HEK293 (cell line): ENCODE measurements around the gene TM6SF1.
"Not testable (repeated sequence)": the region's sequence is repeated elsewhere in the genome, so short reads cannot be mapped to it uniquely, and the experiment has no call there.

ENCODE experiments used
- CTCF ChIA-PET: fragments of 350-600 bp; formaldehyde crosslinking; extraction: SDS; loops from one replicate; lab custom pipeline; 2021; ENCODE audit warnings: antibody characterized with exemption; lab: Yijun Ruan, JAX
- POLR2A ChIA-PET: fragments of 300-600 bp; formaldehyde crosslinking; extraction: SDS; loops from one replicate; lab custom pipeline; 2020; ENCODE audit warnings: antibody characterized with exemption, inconsistent platforms; lab: Yijun Ruan, JAX
- H3K27ac ChIP-seq: fragments of 200-500 bp; sonication (Bioruptor generic); 2 replicates; pipeline ENCODE4 v1.5.1; 2014; ENCODE audit warnings: low read depth, low read length, control low read depth, inconsistent platforms; ENCODE audit errors: extremely low read depth
- H3K36me3 ChIP-seq, 2 experiments: fragments of 200-500 bp in 1 of 2; sonication (Bioruptor generic) in 1 of 2; 1 replicate in 1 of 2; 2 replicates in 1 of 2; pipeline ENCODE4 v1.5.1; 2014 to 2017; ENCODE audit warnings: inconsistent platforms in 2 of 2, low read length in 2 of 2; ENCODE audit not compliant: control insufficient read depth in 2 of 2, insufficient read depth in 1 of 2
- H3K4me1 ChIP-seq: fragments of 200-500 bp; sonication (Bioruptor generic); 2 replicates; pipeline ENCODE4 v1.5.1; 2014; ENCODE audit warnings: mild to moderate bottlenecking, low read length, inconsistent platforms; ENCODE audit not compliant: control insufficient read depth, insufficient read depth
- H3K4me3 ChIP-seq: 2 replicates; pipeline ENCODE4 v1.5.1; 2011; ENCODE audit warnings: low read depth, mild to moderate bottlenecking, control low read depth, low read length, moderate library complexity
- H3K9me3 ChIP-seq: fragments of 200-500 bp; sonication (Bioruptor generic); 2 replicates; pipeline ENCODE4 v1.5.1; 2014; ENCODE audit warnings: low read depth, low read length, inconsistent platforms; ENCODE audit not compliant: control insufficient read depth, insufficient read depth
- FEZF1 ChIP-seq: fragments of 450-650 bp; formaldehyde crosslinking; IDR thresholded peaks from 2 replicates; pipeline ENCODE4 v1.5.1; 2016; ENCODE audit warnings: missing biosample characterization, missing genetic modification characterization
- PRDM6 ChIP-seq: fragments of 450-650 bp; formaldehyde crosslinking; IDR thresholded peaks from 2 replicates; pipeline ENCODE4 v1.5.1; 2017; ENCODE audit warnings: missing biosample characterization, missing genetic modification characterization
- SP2 ChIP-seq: fragments of 450-650 bp; formaldehyde crosslinking; IDR thresholded peaks from 2 replicates; pipeline ENCODE4 v1.5.1; 2016; ENCODE audit warnings: missing biosample characterization, missing genetic modification characterization
- ZBTB10 ChIP-seq: fragments of 450-650 bp; formaldehyde crosslinking; IDR thresholded peaks from 2 replicates; pipeline ENCODE4 v1.5.1; 2016; ENCODE audit warnings: missing biosample characterization, missing genetic modification characterization
- ZBTB44 ChIP-seq: fragments of 450-650 bp; IDR thresholded peaks from 2 replicates; pipeline ENCODE4 v1.5.1; 2018; ENCODE audit warnings: missing biosample characterization, mild to moderate bottlenecking, missing genetic modification characterization
- ZIC2 ChIP-seq: fragments of 450-650 bp; formaldehyde crosslinking; IDR thresholded peaks from 2 replicates; pipeline ENCODE4 v1.5.1; 2016; ENCODE audit warnings: missing biosample characterization, missing genetic modification characterization
- ZNF174 ChIP-seq: fragments of 450-650 bp; formaldehyde crosslinking; IDR thresholded peaks from 2 replicates; pipeline ENCODE4 v1.5.0; 2017; ENCODE audit warnings: missing biosample characterization, mild to moderate bottlenecking, missing genetic modification characterization
- ZNF239 ChIP-seq: fragments of 450-650 bp; formaldehyde crosslinking; IDR thresholded peaks from 2 replicates; pipeline ENCODE4 v1.5.1; 2016; ENCODE audit warnings: missing biosample characterization, missing genetic modification characterization
- ZNF580 ChIP-seq: fragments of 450-650 bp; formaldehyde crosslinking; IDR thresholded peaks from 2 replicates; pipeline ENCODE4 v1.5.1; 2016; ENCODE audit warnings: missing biosample characterization, missing genetic modification characterization
- ZNF629 ChIP-seq: fragments of 450-650 bp; formaldehyde crosslinking; IDR thresholded peaks from 2 replicates; pipeline ENCODE4 v1.5.1; 2017; ENCODE audit warnings: missing biosample characterization, missing genetic modification characterization
- ZNF76 ChIP-seq: fragments of 450-650 bp; formaldehyde crosslinking; IDR thresholded peaks from 2 replicates; pipeline ENCODE4; 2016; ENCODE audit warnings: low read depth, missing biosample characterization, missing genetic modification characterization, borderline replicate concordance

TM6SF1 gene

GRCh38 chr15:83069211-83069642, 38.2 kb upstream of the TM6SF1 start:
- CTCF ChIA-PET, result interaction anchor here (1.0 to 1.2 kb wide), 2 partner anchors 179 to 362 kb away, joined by 3 to 4 read pairs; no protein-coding TSS in a partner anchor
- H3K9me3 ChIP-seq, H3K4me3 ChIP-seq, H3K4me1 ChIP-seq, H3K36me3 ChIP-seq, H3K27ac ChIP-seq: not testable (repeated sequence)
- TF ChIP-seq SP2 (tag by site-specific recombination), result peak; percentile 72
- POLR2A ChIA-PET, result interaction anchor here (3.1 kb wide), 1 partner anchor 58 kb away, joined by 17 read pairs; the partner anchor contains the start of gene C15orf40

- CTCF ChIA-PET, result interaction anchor here (1.2 kb wide), 2 partner anchors 66 to 229 kb away, joined by 3 read pairs; partner anchors contain the start of gene C15orf40
- POLR2A ChIA-PET, result interaction anchor here (1.1 kb wide), 1 partner anchor 11 kb away, joined by 4 read pairs; the partner anchor contains the start of gene BTBD1
- no peak for TF ChIP-seq ZIC2 (tag by site-specific recombination)
- peak; percentile 31; the same call in 1 of the 2 replicates for TF ChIP-seq FEZF1 (tag by site-specific recombination)
- TF ChIP-seq PRDM6, result 0 out of 2 replicates have a peak, but pooled peaks have one; percentile 22
These were observed 29.8 kb upstream of the TM6SF1 start for GRCh38 chr15:83077491-83078230.

GRCh38 chr15:83078712-83079111, 28.7 kb upstream of the TM6SF1 start:
- CTCF ChIA-PET, result interaction anchor here (0.5 kb wide), 1 partner anchor 268 kb away, joined by 3 read pairs; no protein-coding TSS in a partner anchor
- Histone ChIP-seq H3K4me1 (no peaks in the 10 kb centered on the region), H3K9me3 (no peaks in the 10 kb centered on the region), H3K27ac (no peak overlapping the region), H3K36me3 (no peaks in the 10 kb centered on the region), H3K4me3 (no peak overlapping the region)
- TF ChIP-seq ZNF239 (tag by site-specific recombination) (no peak), ZNF76 (tag by site-specific recombination) (no peak), ZNF174 (tag by site-specific recombination) (no peak), ZBTB44 (tag by site-specific recombination) (no peak), ZNF629 (tag by site-specific recombination) (no peak), ZNF580 (tag by site-specific recombination) (no peak), ZBTB10 (no peak)
- POLR2A ChIA-PET, result interaction anchor here (1.1 kb wide), 1 partner anchor 12 kb away, joined by 4 read pairs; the partner anchor contains the start of gene BTBD1

More at GRCh38 chr15:83077491-83078230, 29.8 kb upstream of the TM6SF1 start:
- Histone ChIP-seq H3K27ac (no peak overlapping the region), H3K4me3 (no peak overlapping the region), H3K36me3 (no peaks in the 10 kb centered on the region), H3K4me1 (no peaks in the 10 kb centered on the region), H3K9me3 (no peaks in the 10 kb centered on the region)
